ENCODE data around the gene MTHFR. TPM values are rescaled to one million over a fixed set of nuclear protein-coding genes. Genes with fewer than 3 reads are reported as not detected.

Gene MTHFR
- total RNA-seq, 1 donor: 32.6 TPM

- TF ChIP-seq CTCF (IDR thresholded peaks at IDR 0.05; ENCODE audit: extremely low read depth, low read depth, low read length): no peak
- Histone ChIP-seq H3K27ac (ENCODE audit: low read depth, low read length) (no peak within 1 kb of the TSS), H3K4me3 (ENCODE audit: insufficient read depth, low read length) (no peak within 1 kb of the TSS), H3K36me3 (ENCODE audit: insufficient read depth, low read length) (no peaks in the 10 kb centered on the region), H3K27me3 (ENCODE audit: insufficient read depth, low read length) (peaks cover 17% of the 10 kb centered on the region), H4K20me1 (ENCODE audit: insufficient read depth, low read length) (no peaks in the 10 kb centered on the region), H3K4me2 (ENCODE audit: insufficient read depth, low read length) (no peak within 1 kb of the TSS), H3K9me3 (ENCODE audit: low read depth, low read length) (no peaks in the 10 kb centered on the region), H3K4me1 (ENCODE audit: insufficient read depth, low read length) (no peaks in the 10 kb centered on the region), H2AFZ (ENCODE audit: low read length) (no peak within 1 kb of the TSS), H3K79me2 (ENCODE audit: insufficient read depth, low read length) (no peaks in the 10 kb centered on the region)
- peak; percentile 77 for DNase-seq (ENCODE audit: insufficient read length, low spot score, missing footprints)
Measured at GRCh38 chr1:11761988-11762406, 43.8 kb downstream of the MTHFR start, which contains the start of gene C1orf167. C1orf167 (plus strand) TSS chr1:11762193; CDS start chr1:11764401, 2,208 bp downstream.

- Histone ChIP-seq H3K4me2 (ENCODE audit: insufficient read depth, low read length) (no peak overlapping the region), H3K4me1 (ENCODE audit: insufficient read depth, low read length) (no peaks in the 10 kb centered on the region), H3K79me2 (ENCODE audit: insufficient read depth, low read length) (no peaks in the 10 kb centered on the region), H3K27me3 (ENCODE audit: insufficient read depth, low read length) (peaks cover 18% of the 10 kb centered on the region), H3K27ac (ENCODE audit: low read depth, low read length) (no peak overlapping the region), H3K36me3 (ENCODE audit: insufficient read depth, low read length) (no peaks in the 10 kb centered on the region), H3K4me3 (ENCODE audit: insufficient read depth, low read length) (no peak overlapping the region), H2AFZ (ENCODE audit: low read length) (no peak overlapping the region), H4K20me1 (ENCODE audit: insufficient read depth, low read length) (no peaks in the 10 kb centered on the region), H3K9me3 (ENCODE audit: low read depth, low read length) (no peaks in the 10 kb centered on the region)
- no peak for TF ChIP-seq CTCF (IDR thresholded peaks at IDR 0.05; ENCODE audit: extremely low read depth, low read depth, low read length)
- DNase-seq (ENCODE audit: insufficient read length, low spot score, missing footprints): peak; percentile 65
Measured at GRCh38 chr1:11761285-11761684, 44.5 kb downstream of the MTHFR start.

- no peak overlapping the region for H3K4me3 ChIP-seq (ENCODE audit: insufficient read depth, low read length)
- H3K4me2 ChIP-seq (ENCODE audit: insufficient read depth, low read length): no peak overlapping the region
- H3K36me3 ChIP-seq (ENCODE audit: insufficient read depth, low read length): no peaks in the 10 kb centered on the region
- H3K4me1 ChIP-seq (ENCODE audit: insufficient read depth, low read length): no peaks in the 10 kb centered on the region
- DNase-seq (ENCODE audit: insufficient read length, low spot score, missing footprints): no peak
- no peak for TF ChIP-seq CTCF (IDR thresholded peaks at IDR 0.05; ENCODE audit: extremely low read depth, low read depth, low read length)
- H2AFZ ChIP-seq (ENCODE audit: low read length): no peak overlapping the region
- no peaks in the 10 kb centered on the region for H3K9me3 ChIP-seq (ENCODE audit: low read depth, low read length)
- H3K27me3 ChIP-seq (ENCODE audit: insufficient read depth, low read length): peaks cover 18% of the 10 kb centered on the region
- no peaks in the 10 kb centered on the region for H3K79me2 ChIP-seq (ENCODE audit: insufficient read depth, low read length)
- no peaks in the 10 kb centered on the region for H4K20me1 ChIP-seq (ENCODE audit: insufficient read depth, low read length)
- no peak overlapping the region for H3K27ac ChIP-seq (ENCODE audit: low read depth, low read length)
Measured at GRCh38 chr1:11759791-11760190, 46.0 kb downstream of the MTHFR start.

GRCh38 chr1:11757047-11757446 is 48.7 kb downstream of the MTHFR start:
- H3K27ac ChIP-seq (ENCODE audit: low read depth, low read length): no peak overlapping the region
- DNase-seq (ENCODE audit: insufficient read length, low spot score, missing footprints): peak; percentile 25

More at GRCh38 chr1:11757047-11757446, 48.7 kb downstream of the MTHFR start:
- Histone ChIP-seq H3K9me3 (ENCODE audit: low read depth, low read length) (no peaks in the 10 kb centered on the region), H3K4me3 (ENCODE audit: insufficient read depth, low read length) (no peak overlapping the region), H3K4me2 (ENCODE audit: insufficient read depth, low read length) (no peak overlapping the region), H3K27me3 (ENCODE audit: insufficient read depth, low read length) (peaks cover 10% of the 10 kb centered on the region), H3K4me1 (ENCODE audit: insufficient read depth, low read length) (no peaks in the 10 kb centered on the region), H3K79me2 (ENCODE audit: insufficient read depth, low read length) (no peaks in the 10 kb centered on the region), H3K36me3 (ENCODE audit: insufficient read depth, low read length) (no peaks in the 10 kb centered on the region), H2AFZ (ENCODE audit: low read length) (no peak overlapping the region), H4K20me1 (ENCODE audit: insufficient read depth, low read length) (no peaks in the 10 kb centered on the region)
- no peak for TF ChIP-seq CTCF (IDR thresholded peaks at IDR 0.05; ENCODE audit: extremely low read depth, low read depth, low read length)
